Tibial nerve (tissue), 4 donors: Measurements from ENCODE around the gene SWAP70.

Source experiments
- EP300 ChIP-seq, 2 donors: sonication (generic); formaldehyde crosslinking; IDR thresholded peaks; one replicate each; pipeline ENCODE4 v1.6.1; 2017; ENCODE audit warnings: antibody characterized with exemption in 2 of 2, mild to moderate bottlenecking in 1 of 2
- POLR2A ChIP-seq, 2 donors: fragments of 450-650 bp; IDR thresholded peaks; one replicate each; pipeline ENCODE4 v1.6.1; 2017; ENCODE audit warnings: antibody characterized with exemption in 2 of 2, mild to moderate bottlenecking in 2 of 2, moderate library complexity in 2 of 2
- TF ChIP-seq, protein P1 (sequence below), 5 experiments: fragments of 200-600 bp in 3 of 5; fragments of 450-650 bp in 2 of 5; sonication (generic) in 3 of 5; IDR thresholded peaks; one replicate each; pipeline ENCODE4 v1.5.1; 2016 to 2019; ENCODE audit warnings: antibody characterized with exemption in 5 of 5, mild to moderate bottlenecking in 3 of 5, moderate library complexity in 2 of 5

GRCh38 chr11:9691865-9692264 lies 28.0 kb downstream of the SWAP70 start:
- TF ChIP-seq, protein P1, sequence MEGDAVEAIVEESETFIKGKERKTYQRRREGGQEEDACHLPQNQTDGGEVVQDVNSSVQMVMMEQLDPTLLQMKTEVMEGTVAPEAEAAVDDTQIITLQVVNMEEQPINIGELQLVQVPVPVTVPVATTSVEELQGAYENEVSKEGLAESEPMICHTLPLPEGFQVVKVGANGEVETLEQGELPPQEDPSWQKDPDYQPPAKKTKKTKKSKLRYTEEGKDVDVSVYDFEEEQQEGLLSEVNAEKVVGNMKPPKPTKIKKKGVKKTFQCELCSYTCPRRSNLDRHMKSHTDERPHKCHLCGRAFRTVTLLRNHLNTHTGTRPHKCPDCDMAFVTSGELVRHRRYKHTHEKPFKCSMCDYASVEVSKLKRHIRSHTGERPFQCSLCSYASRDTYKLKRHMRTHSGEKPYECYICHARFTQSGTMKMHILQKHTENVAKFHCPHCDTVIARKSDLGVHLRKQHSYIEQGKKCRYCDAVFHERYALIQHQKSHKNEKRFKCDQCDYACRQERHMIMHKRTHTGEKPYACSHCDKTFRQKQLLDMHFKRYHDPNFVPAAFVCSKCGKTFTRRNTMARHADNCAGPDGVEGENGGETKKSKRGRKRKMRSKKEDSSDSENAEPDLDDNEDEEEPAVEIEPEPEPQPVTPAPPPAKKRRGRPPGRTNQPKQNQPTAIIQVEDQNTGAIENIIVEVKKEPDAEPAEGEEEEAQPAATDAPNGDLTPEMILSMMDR (IDR thresholded peaks at IDR 0.05), result no peak
- no peak for TF ChIP-seq POLR2A (IDR thresholded peaks at IDR 0.05)
- TF ChIP-seq EP300 (IDR thresholded peaks at IDR 0.05), result no peak
